CD4-positive, alpha-beta memory T cell (primary cell): ENCODE results near the gene TMC4. TPM values are rescaled to one million over a fixed set of nuclear protein-coding genes. Genes with fewer than 3 reads are reported as not detected.

Experiments
- CTCF ChIA-PET: fragments of 350-600 bp; sonication (Branson Sonifier 250); formaldehyde crosslinking; loops from one replicate; lab custom pipeline; 2021; ENCODE audit warnings: inconsistent platforms; ENCODE audit not compliant: partially characterized antibody; lab: Charles Lee
- POLR2A ChIA-PET: fragments of 350-600 bp; sonication (Branson Sonifier 250); formaldehyde crosslinking; loops from one replicate; lab custom pipeline; 2021; ENCODE audit not compliant: partially characterized antibody; lab: Charles Lee
- DNase-seq, 5 donors: peaks; one replicate each; pipeline versions ENCODE4 v3.0.0 to v3.0.0-alpha.2; 2020 to 2022; ENCODE audit warnings: mixed read lengths in 1 of 5
- H3K27ac ChIP-seq: one replicate; pipeline ENCODE4 v1.7.0; 2013; ENCODE audit warnings: low read depth, low read length
- H3K27me3 ChIP-seq: 2 replicates; pipeline ENCODE4 v1.7.0; 2013; ENCODE audit warnings: mild to moderate bottlenecking, low read length, moderate library complexity; ENCODE audit not compliant: insufficient read depth
- H3K36me3 ChIP-seq: 2 replicates; pipeline ENCODE4 v1.7.0; 2013; ENCODE audit warnings: mild to moderate bottlenecking, low read length, moderate library complexity; ENCODE audit not compliant: insufficient read depth
- H3K4me1 ChIP-seq: 2 replicates; pipeline ENCODE4 v1.7.0; 2013; ENCODE audit warnings: mild to moderate bottlenecking, low read length, moderate library complexity; ENCODE audit not compliant: insufficient read depth
- H3K4me3 ChIP-seq, 2 donors: one replicate each; pipeline ENCODE4 v1.7.0; 2013; ENCODE audit warnings: low read length in 2 of 2, mild to moderate bottlenecking in 1 of 2
- H3K9me3 ChIP-seq, 2 donors: one replicate each; pipeline ENCODE4 v1.7.0; 2013; ENCODE audit warnings: low read length in 2 of 2, control low read depth in 1 of 2; ENCODE audit not compliant: control insufficient read depth in 1 of 2
- H3K27ac Mint-ChIP-seq, 7 donors: one replicate each; pipeline ENCODE4 v1.8.0; 2020 to 2021; ENCODE audit warnings: mixed read lengths in 7 of 7, mild to moderate bottlenecking in 6 of 7, inconsistent platforms in 3 of 7, moderate library complexity in 3 of 7
- H3K27me3 Mint-ChIP-seq, 2 donors: one replicate each; pipeline ENCODE4 v1.8.0; 2020 to 2021; ENCODE audit warnings: mixed read lengths in 2 of 2
- H3K36me3 Mint-ChIP-seq, 2 donors: one replicate each; pipeline ENCODE4 v1.8.0; 2020 to 2021; ENCODE audit warnings: mixed read lengths in 2 of 2, inconsistent platforms in 1 of 2, mild to moderate bottlenecking in 1 of 2
- H3K4me1 Mint-ChIP-seq, 4 donors: one replicate each; pipeline ENCODE4 v1.8.0; 2020 to 2021; ENCODE audit warnings: mixed read lengths in 4 of 4, mild to moderate bottlenecking in 1 of 4
- H3K4me3 Mint-ChIP-seq, 8 donors: one replicate each; pipeline ENCODE4 v1.8.0; 2020 to 2021; ENCODE audit warnings: mixed read lengths in 8 of 8, mild to moderate bottlenecking in 7 of 8, moderate library complexity in 6 of 8, inconsistent platforms in 3 of 8
- H3K9me3 Mint-ChIP-seq, 8 donors: one replicate each; pipeline ENCODE4 v1.8.0; 2020 to 2021; ENCODE audit warnings: mixed read lengths in 8 of 8, mild to moderate bottlenecking in 5 of 8, inconsistent platforms in 3 of 8, moderate library complexity in 1 of 8
- intact Hi-C: fragments of 100-400 bp; cut with micrococcal nuclease; formaldehyde crosslinking; loops from one replicate; pipeline ENCODE4 v1.15.1; 2023
- polyA plus RNA-seq, 2 donors: library from polyadenylated mRNA; unstranded; fragments of 300-500 nt; fragmentation: Illumina TruSeq; gene quantifications; one replicate each; pipeline ENCODE4 v1.2.3, GENCODE V29; 2021
- total RNA-seq, 2 experiments: library from RNA; stranded (reverse); gene quantifications; one replicate each; pipeline ENCODE4 v1.2.3, GENCODE V29; 2021

The TMC4 gene
- total and polyA plus RNA-seq, 4 experiments from 2014 or later, result 0.61 to 3.3 (median 0.91) TPM

DNA sequence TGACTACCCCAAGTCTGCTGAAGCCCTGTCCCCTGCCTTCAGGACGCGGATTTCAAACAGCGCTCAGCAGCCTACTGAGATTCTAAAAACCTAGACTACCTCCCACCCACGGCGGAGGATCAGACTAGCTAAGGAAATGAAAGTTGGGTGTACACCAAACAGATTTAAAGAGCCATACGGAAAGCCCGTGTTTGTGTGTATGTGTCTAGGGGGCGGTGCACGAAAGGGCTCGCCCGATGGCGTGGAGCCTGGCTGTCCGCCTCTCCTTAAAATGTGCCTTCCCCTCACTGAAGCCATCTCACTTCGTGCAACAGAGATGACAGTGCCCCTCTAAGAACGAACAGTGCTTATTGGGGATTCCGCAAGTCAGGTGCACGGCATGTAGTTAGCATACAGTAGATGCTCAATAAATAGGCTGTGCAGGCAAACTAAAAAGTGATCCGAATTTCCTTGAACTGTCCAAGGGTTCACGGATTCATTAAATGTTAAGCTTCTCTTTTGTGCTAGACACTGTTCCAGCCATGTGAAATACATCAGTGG is 14.1 kb downstream of the TMC4 start:
- no peaks in the 10 kb centered on the region for H3K27me3 Mint-ChIP-seq
- peaks cover 76% of the 10 kb centered on the region for H3K4me1 ChIP-seq
- no peaks in the 10 kb centered on the region for H3K9me3 Mint-ChIP-seq
- H3K9me3 ChIP-seq, result no peaks in the 10 kb centered on the region
- H3K36me3 ChIP-seq, result peaks cover 44% of the 10 kb centered on the region
- no peaks in the 10 kb centered on the region for H3K27me3 ChIP-seq
- H3K27ac ChIP-seq, result peak overlapping the region; percentile 78
- H3K4me3 ChIP-seq, result peak overlapping the region; percentile 61 to 99
- H3K4me1 Mint-ChIP-seq, result peaks cover 41 to 85% (median 58%) of the 10 kb centered on the region in 4 donors
- intact Hi-C loops, result loop anchor here (1.0 kb wide), 7 partner anchors 9 to 292 kb away; partner anchors contain the start of genes CNOT3, MYADM, NDUFA3 and PRPF31
- CTCF ChIA-PET, result interaction anchor here (1.0 to 3.0 kb wide), 4 partner anchors 22 to 360 kb away, joined by 4 to 10 read pairs (median 9); partner anchors contain the start of genes CNOT3 and MBOAT7
- peak overlapping the region; percentile 93 to 100 (median 100) for H3K27ac Mint-ChIP-seq
- POLR2A ChIA-PET, result interaction anchor here (0.9 to 7.8 kb wide), 20 partner anchors 9 to 291 kb away, joined by 3 to 131 read pairs (median 5); partner anchors contain the start of genes CNOT3, LENG8, MBOAT7 and MYADM
- DNase-seq, result peak in 3 of 5 donors; percentile 30 to 54 (median 34)
- peak overlapping the region; percentile 99 to 100 (median 100) for H3K4me3 Mint-ChIP-seq
- peaks cover 25 to 43% of the 10 kb centered on the region in 2 donors for H3K36me3 Mint-ChIP-seq

GRCh38 chr19:54156953-54157352 is 16.0 kb downstream of the TMC4 start:
- peaks cover 26 to 59% of the 10 kb centered on the region in 2 donors for H3K36me3 Mint-ChIP-seq
- Histone ChIP-seq H3K27me3 (no peaks in the 10 kb centered on the region), H3K36me3 (peaks cover 61% of the 10 kb centered on the region), H3K27ac (no peak overlapping the region), H3K9me3 (no peaks in the 10 kb centered on the region), H3K4me3 (no peak overlapping the region), H3K4me1 (peaks cover 67% of the 10 kb centered on the region)
- H3K27me3 Mint-ChIP-seq, result no peaks in the 10 kb centered on the region
- H3K4me3 Mint-ChIP-seq, result peak overlapping the region in 6 of 8 donors; percentile 29 to 54 (median 48)
- H3K9me3 Mint-ChIP-seq, result no peaks in the 10 kb centered on the region
- POLR2A ChIA-PET, result interaction anchor here (0.6 to 7.8 kb wide), 6 partner anchors 9 to 42 kb away, joined by 3 to 131 read pairs (median 10); partner anchors contain the start of genes CNOT3, MBOAT7, PRPF31 and TFPT
- H3K27ac Mint-ChIP-seq, result peak overlapping the region; percentile 30 to 86 (median 57)
- intact Hi-C loops, result no loop called here
- peaks cover 37 to 75% (median 54%) of the 10 kb centered on the region in 4 donors for H3K4me1 Mint-ChIP-seq
- CTCF ChIA-PET, result no interaction called here
- no peak for DNase-seq

GRCh38 chr19:54156490-54156889 is 16.5 kb downstream of the TMC4 start:
- Histone ChIP-seq H3K27me3 (no peaks in the 10 kb centered on the region), H3K9me3 (no peaks in the 10 kb centered on the region), H3K36me3 (peaks cover 66% of the 10 kb centered on the region), H3K4me1 (peaks cover 63% of the 10 kb centered on the region), H3K27ac (no peak overlapping the region), H3K4me3 (no peak overlapping the region)
- no peak overlapping the region for H3K4me3 Mint-ChIP-seq
- H3K36me3 Mint-ChIP-seq, result peaks cover 29 to 63% of the 10 kb centered on the region in 2 donors
- peak overlapping the region in 2 of 7 donors; percentile 6 to 55 for H3K27ac Mint-ChIP-seq
- POLR2A ChIA-PET, result interaction anchor here (2.1 to 7.8 kb wide), 4 partner anchors 9 to 35 kb away, joined by 7 to 131 read pairs (median 10); partner anchors contain the start of genes CNOT3, MBOAT7 and TSEN34
- peaks cover 37 to 70% (median 52%) of the 10 kb centered on the region in 4 donors for H3K4me1 Mint-ChIP-seq
- no peaks in the 10 kb centered on the region for H3K27me3 Mint-ChIP-seq
- intact Hi-C loops, result no loop called here
- no peak for DNase-seq
- CTCF ChIA-PET, result no interaction called here
- no peaks in the 10 kb centered on the region for H3K9me3 Mint-ChIP-seq

- Histone ChIP-seq H3K36me3 (peaks cover 67% of the 10 kb centered on the region), H3K9me3 (no peaks in the 10 kb centered on the region), H3K27ac (no peak overlapping the region), H3K4me3 (no peak overlapping the region), H3K4me1 (peaks cover 60% of the 10 kb centered on the region), H3K27me3 (no peaks in the 10 kb centered on the region)
- intact Hi-C loops, result no loop called here
- Mint-ChIP-seq H3K4me3 (no peak overlapping the region), H3K27me3 (no peaks in the 10 kb centered on the region), H3K9me3 (no peaks in the 10 kb centered on the region), H3K36me3 (peaks cover 29 to 70% of the 10 kb centered on the region in 2 donors), H3K27ac (peak overlapping the region in 2 of 7 donors; percentile 27 to 43), H3K4me1 (peaks cover 36 to 65% (median 51%) of the 10 kb centered on the region in 4 donors)
- ChIA-PET POLR2A (interaction anchor here (2.1 to 7.8 kb wide), 5 partner anchors 8 to 41 kb away, joined by 7 to 131 read pairs (median 12); partner anchors contain the start of genes CNOT3, MBOAT7, PRPF31 and TFPT), CTCF (no interaction called here)
- DNase-seq, result no peak
These were observed 17.3 kb downstream of the TMC4 start for GRCh38 chr19:54155694-54156093.

DNA sequence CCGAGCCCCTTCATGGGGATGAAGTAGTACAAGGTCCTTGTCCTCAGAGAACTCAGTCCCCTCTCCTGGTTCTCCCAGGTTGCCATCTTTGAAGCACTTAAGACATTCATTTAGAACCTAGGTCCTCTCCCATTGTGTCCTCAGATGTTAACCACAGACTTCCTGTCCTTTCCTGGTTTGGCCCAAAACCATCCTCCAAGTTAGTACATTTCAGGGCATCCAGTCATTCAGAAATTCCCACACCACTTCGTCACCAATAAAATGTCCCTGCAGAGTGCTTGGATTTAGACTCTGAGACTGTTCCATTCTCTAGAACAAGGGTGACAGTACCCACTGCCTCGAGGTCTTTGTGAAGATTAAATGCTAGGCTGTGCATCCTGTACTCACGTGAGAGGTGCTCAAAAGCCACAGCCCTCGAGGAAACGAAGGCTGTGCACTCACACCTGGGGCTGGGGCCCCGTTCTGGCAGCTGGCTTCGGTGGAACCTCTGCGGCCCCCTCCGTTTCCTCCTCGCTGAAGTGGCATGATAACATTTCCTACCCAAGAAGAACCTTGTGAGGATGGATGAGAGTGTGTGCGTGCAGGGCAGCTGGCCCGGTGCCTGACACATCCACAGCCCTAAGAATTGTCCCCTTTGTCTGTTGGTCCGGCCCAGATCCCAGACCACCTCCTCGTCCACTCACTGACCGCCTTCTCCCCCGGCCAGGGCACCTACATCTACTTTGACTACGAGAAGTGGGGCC is 18.2 kb downstream of the TMC4 start:
- H3K4me3 Mint-ChIP-seq, result peak overlapping the region in 6 of 8 donors; percentile 14 to 70 (median 41)
- H3K9me3 Mint-ChIP-seq, result no peaks in the 10 kb centered on the region
- H3K4me1 Mint-ChIP-seq, result peaks cover 29 to 58% (median 44%) of the 10 kb centered on the region in 4 donors
- H3K36me3 Mint-ChIP-seq, result peaks cover 34 to 75% of the 10 kb centered on the region in 2 donors
- Histone ChIP-seq H3K27me3 (no peaks in the 10 kb centered on the region), H3K4me3 (no peak overlapping the region), H3K36me3 (peaks cover 74% of the 10 kb centered on the region), H3K4me1 (peaks cover 53% of the 10 kb centered on the region), H3K27ac (no peak overlapping the region), H3K9me3 (no peaks in the 10 kb centered on the region)
- POLR2A ChIA-PET, result interaction anchor here (2.4 to 7.8 kb wide), 3 partner anchors 16 to 40 kb away, joined by 7 to 131 read pairs (median 15); partner anchors contain the start of genes CNOT3, MBOAT7, PRPF31 and TFPT
- H3K27ac Mint-ChIP-seq, result peak overlapping the region; percentile 39 to 93 (median 82)
- intact Hi-C loops, result no loop called here
- peak; percentile 55 to 65 (median 58) for DNase-seq
- CTCF ChIA-PET, result no interaction called here
- no peaks in the 10 kb centered on the region for H3K27me3 Mint-ChIP-seq

DNA sequence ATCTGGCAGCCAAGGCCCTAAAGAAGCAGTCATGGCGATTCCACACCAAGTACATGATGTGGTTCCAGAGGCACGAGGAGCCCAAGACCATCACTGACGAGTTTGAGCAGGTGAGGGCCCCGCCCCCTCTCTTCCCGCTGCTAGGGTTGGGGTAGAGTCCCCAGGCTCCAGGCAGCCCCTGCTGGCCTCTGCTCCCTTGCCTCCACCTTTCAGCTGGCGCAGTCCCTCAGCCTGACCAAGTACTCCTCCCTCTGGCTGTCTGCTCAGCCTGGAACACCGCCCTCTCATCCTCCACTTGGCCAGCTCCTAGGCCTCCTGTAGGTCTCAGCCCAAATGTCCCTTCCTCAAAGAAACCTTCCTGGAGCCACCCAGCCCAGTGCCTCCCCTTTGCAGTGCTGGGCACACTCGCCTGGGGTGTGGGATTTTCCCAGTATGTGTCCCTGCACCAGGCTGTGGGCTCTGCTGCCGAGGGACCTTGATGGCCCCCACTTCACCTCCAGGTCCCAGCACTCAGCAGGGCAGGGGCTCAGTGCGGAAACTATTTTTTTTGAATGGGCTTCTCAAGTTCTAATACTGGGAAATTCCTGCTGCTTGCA is 19.1 kb downstream of the TMC4 start:
- H3K9me3 Mint-ChIP-seq, result no peaks in the 10 kb centered on the region

More for the DNA sequence above, 19.1 kb downstream of the TMC4 start:
- POLR2A ChIA-PET, result interaction anchor here (3.5 to 7.8 kb wide), 2 partner anchors 15 to 39 kb away, joined by 15 to 131 read pairs; partner anchors contain the start of genes CNOT3, PRPF31 and TFPT
- no peaks in the 10 kb centered on the region for H3K9me3 ChIP-seq
- Mint-ChIP-seq H3K36me3 (peaks cover 38 to 78% of the 10 kb centered on the region in 2 donors), H3K27ac (peak overlapping the region in 5 of 7 donors; percentile 46 to 75 (median 63)), H3K4me3 (peak overlapping the region in 1 of 8 donors; percentile 6), H3K4me1 (peaks cover 25 to 51% (median 37%) of the 10 kb centered on the region in 4 donors), H3K27me3 (no peaks in the 10 kb centered on the region)
- peaks cover 84% of the 10 kb centered on the region for H3K36me3 ChIP-seq
- peaks cover 50% of the 10 kb centered on the region for H3K4me1 ChIP-seq
- intact Hi-C loops, result no loop called here
- no peak overlapping the region for H3K4me3 ChIP-seq
- DNase-seq, result no peak
- CTCF ChIA-PET, result no interaction called here
- H3K27ac ChIP-seq, result no peak overlapping the region
- no peaks in the 10 kb centered on the region for H3K27me3 ChIP-seq
